Fibroblast of lung (primary cell): ENCODE data around the gene CCDC181. TPM values are rescaled to one million over a fixed set of nuclear protein-coding genes. Genes with fewer than 3 reads are reported as not detected.

Experiments used
- DNase-seq, 2 donors: peaks; one replicate each; pipeline versions ENCODE4 v3.0.0 to v3.0.0-alpha.2; 2010; ENCODE audit warnings: low read depth in 2 of 2
- H2AFZ ChIP-seq: 2 replicates; pipeline ENCODE4 v1.5.1; 2012; ENCODE audit warnings: low read length, control low read depth, inconsistent platforms
- H3K27ac ChIP-seq: 2 replicates; pipeline ENCODE4 v1.5.1; 2011; ENCODE audit warnings: low read length, control low read depth; ENCODE audit not compliant: insufficient read depth
- H3K27me3 ChIP-seq: 2 replicates; pipeline ENCODE4 v1.5.1; 2011; ENCODE audit warnings: mild to moderate bottlenecking, low read length; ENCODE audit not compliant: control insufficient read depth, insufficient read depth
- H3K36me3 ChIP-seq: 2 replicates; pipeline ENCODE4 v1.5.1; 2011; ENCODE audit warnings: low read length; ENCODE audit not compliant: control insufficient read depth, insufficient read depth
- H3K4me1 ChIP-seq: 2 replicates; pipeline ENCODE4 v1.5.1; 2011; ENCODE audit warnings: low read length; ENCODE audit not compliant: control insufficient read depth, insufficient read depth; ENCODE audit errors: extremely low read depth
- H3K4me2 ChIP-seq: 2 replicates; pipeline ENCODE4 v1.5.1; 2011; ENCODE audit warnings: low read length, control low read depth; ENCODE audit not compliant: insufficient read depth; ENCODE audit errors: extremely low read depth
- H3K4me3 ChIP-seq, 4 experiments: fragments of 200-600 bp in 1 of 4; sonication (generic) in 1 of 4; replicated peaks in 1 of 4; 2 replicates each; pipeline ENCODE4 v1.5.1; 2011 to 2016; ENCODE audit warnings: low read length in 4 of 4, low read depth in 3 of 4, mild to moderate bottlenecking in 3 of 4, control low read depth in 2 of 4, inconsistent platforms in 1 of 4, mixed read lengths in 1 of 4; ENCODE audit not compliant: insufficient read depth in 1 of 4; ENCODE audit errors: control extremely low read depth in 1 of 4
- H3K79me2 ChIP-seq: 2 replicates; pipeline ENCODE4 v1.5.1; 2012; ENCODE audit warnings: mild to moderate bottlenecking, low read length, inconsistent platforms; ENCODE audit not compliant: control insufficient read depth, insufficient read depth
- H3K9ac ChIP-seq: 2 replicates; pipeline ENCODE4 v1.5.1; 2011; ENCODE audit warnings: mild to moderate bottlenecking, low read length, control low read depth; ENCODE audit not compliant: insufficient read depth
- H3K9me3 ChIP-seq: 2 replicates; pipeline ENCODE4 v1.5.1; 2012; ENCODE audit warnings: low read depth, low read length; ENCODE audit not compliant: control insufficient read depth, insufficient read depth
- H4K20me1 ChIP-seq: 2 replicates; pipeline ENCODE4 v1.5.1; 2011; ENCODE audit warnings: low read length; ENCODE audit not compliant: control insufficient read depth, insufficient read depth; ENCODE audit errors: extremely low read depth
- CTCF ChIP-seq, 2 donors: IDR thresholded peaks in 1 of 2; conservative IDR thresholded peaks in 1 of 2; 1 replicate in 1 of 2; 2 replicates in 1 of 2; pipeline ENCODE4 v1.5.1; 2011 to 2012; ENCODE audit warnings: low read length in 2 of 2, control low read depth in 1 of 2, inconsistent platforms in 1 of 2, low read depth in 1 of 2, mild to moderate bottlenecking in 1 of 2
- EZH2 ChIP-seq: IDR thresholded peaks from 2 replicates; pipeline ENCODE4 v1.5.1; 2012; ENCODE audit warnings: low read length, control low read depth, mild to moderate bottlenecking; ENCODE audit errors: missing control alignments
- polyA plus RNA-seq, 2 donors: library from polyadenylated mRNA; depleted of rRNA in 1 of 2; stranded (reverse) in 1 of 2; unstranded in 1 of 2; fragments of >200 nt; gene quantifications; 2 replicates each; pipeline ENCODE4 v1.2.1, GENCODE V29; 2011 to 2012; ENCODE audit warnings: missing spikeins in 1 of 2
- total RNA-seq: library from RNA; depleted of rRNA; stranded (reverse); fragments of >200 nt; gene quantifications from 2 replicates; pipeline ENCODE4 v1.2.1, GENCODE V29; 2014

Gene CCDC181
- total and polyA plus RNA-seq, 2 donors (not counting 1 experiment from before 2014, with no cell fraction given), result 0.40 to 0.66 TPM

GRCh38 chr1:169383449-169383848 is 43.8 kb downstream of the CCDC181 start:
- Histone ChIP-seq H3K4me3 (no peak overlapping the region), H3K27me3 (no peaks in the 10 kb centered on the region), H4K20me1 (no peaks in the 10 kb centered on the region), H3K79me2 (no peaks in the 10 kb centered on the region), H3K9me3 (no peaks in the 10 kb centered on the region), H3K4me1 (no peaks in the 10 kb centered on the region), H3K4me2 (no peak overlapping the region), H3K27ac (no peak overlapping the region), H2AFZ (no peak overlapping the region), H3K9ac (no peak overlapping the region), H3K36me3 (peaks cover 7% of the 10 kb centered on the region)
- TF ChIP-seq EZH2 (no peak), CTCF (conservative IDR thresholded peaks at IDR 0.05 in 1 of 2, IDR thresholded peaks at IDR 0.05 in 1 of 2; ENCODE audit: low read depth in 1 of 2, low read length in 2 of 2) (no peak)
- DNase-seq, result no peak

- no peak overlapping the region for H2AFZ ChIP-seq
- no peaks in the 10 kb centered on the region for H4K20me1 ChIP-seq
- H3K9me3 ChIP-seq, result no peaks in the 10 kb centered on the region
- no peaks in the 10 kb centered on the region for H3K27me3 ChIP-seq
- no peak overlapping the region for H3K27ac ChIP-seq
- no peak for TF ChIP-seq EZH2
- TF ChIP-seq CTCF (conservative IDR thresholded peaks at IDR 0.05 in 1 of 2, IDR thresholded peaks at IDR 0.05 in 1 of 2; ENCODE audit: low read depth in 1 of 2, low read length in 2 of 2), result no peak
- DNase-seq, result no peak
- H3K36me3 ChIP-seq, result peaks cover 8% of the 10 kb centered on the region
- no peak overlapping the region for H3K9ac ChIP-seq
- no peaks in the 10 kb centered on the region for H3K4me1 ChIP-seq
- no peak overlapping the region for H3K4me2 ChIP-seq
- no peak overlapping the region for H3K4me3 ChIP-seq
- no peaks in the 10 kb centered on the region for H3K79me2 ChIP-seq
Observed at GRCh38 chr1:169381162-169381561, 46.1 kb downstream of the CCDC181 start.

- no peak for TF ChIP-seq CTCF (conservative IDR thresholded peaks at IDR 0.05 in 1 of 2, IDR thresholded peaks at IDR 0.05 in 1 of 2; ENCODE audit: low read depth in 1 of 2, low read length in 2 of 2)
- no peak for TF ChIP-seq EZH2
- H3K9ac ChIP-seq, result no peak overlapping the region
- no peak overlapping the region for H3K4me2 ChIP-seq
- no peaks in the 10 kb centered on the region for H3K27me3 ChIP-seq
- peaks cover 2% of the 10 kb centered on the region for H3K4me1 ChIP-seq
- H3K27ac ChIP-seq, result no peak overlapping the region
- DNase-seq, result no peak
- no peak overlapping the region for H3K4me3 ChIP-seq
- peaks cover 36% of the 10 kb centered on the region for H3K79me2 ChIP-seq
- no peaks in the 10 kb centered on the region for H3K9me3 ChIP-seq
- no peak overlapping the region for H2AFZ ChIP-seq
- H4K20me1 ChIP-seq, result peaks cover 2% of the 10 kb centered on the region
- peaks cover 10% of the 10 kb centered on the region for H3K36me3 ChIP-seq
Observed at GRCh38 chr1:169371404-169371803, 55.9 kb downstream of the CCDC181 start.
